Neural crest cell (in vitro differentiated cells): ENCODE results near the gene DNAJB1. TPM values are rescaled to one million over a fixed set of nuclear protein-coding genes. Genes with fewer than 3 reads are reported as not detected.

Experiments
- DNase-seq: peaks from one replicate; pipeline ENCODE4 v3.0.0; 2021; ENCODE audit warnings: low read depth, mixed read lengths, low spot score
- H3K27ac Mint-ChIP-seq: one replicate; pipeline ENCODE4 v1.8.0; 2021; ENCODE audit warnings: mild to moderate bottlenecking, mixed read lengths; ENCODE audit not compliant: unreplicated experiment
- H3K27me3 Mint-ChIP-seq: 2 replicates; pipeline ENCODE4 v1.8.0; 2021; ENCODE audit warnings: low read depth, mild to moderate bottlenecking, mixed read lengths
- H3K36me3 Mint-ChIP-seq: 2 replicates; pipeline ENCODE4 v1.8.0; 2021; ENCODE audit warnings: low read depth, mild to moderate bottlenecking, mixed read lengths
- H3K4me1 Mint-ChIP-seq: 2 replicates; pipeline ENCODE4 v1.8.0; 2021; ENCODE audit warnings: mixed read lengths
- H3K4me3 Mint-ChIP-seq: one replicate; pipeline ENCODE4 v1.8.0; 2021; ENCODE audit warnings: mild to moderate bottlenecking, mixed read lengths
- H3K9me3 Mint-ChIP-seq: 2 replicates; pipeline ENCODE4 v1.8.0; 2021; ENCODE audit warnings: mixed read lengths
- total RNA-seq: library from RNA; stranded (reverse); gene quantifications from 2 replicates; pipeline ENCODE4 v1.2.1, GENCODE V29; 2021
- TF ChIP-seq, protein P1 (sequence below): fragments of 200-600 bp; sonication (generic); conservative IDR thresholded peaks from 2 replicates; pipeline ENCODE4 v1.5.0; 2021; ENCODE audit warnings: antibody characterized with exemption, mild to moderate bottlenecking

Gene DNAJB1
- total RNA-seq, 1 donor from 2014 or later: 89.4 TPM

DNA sequence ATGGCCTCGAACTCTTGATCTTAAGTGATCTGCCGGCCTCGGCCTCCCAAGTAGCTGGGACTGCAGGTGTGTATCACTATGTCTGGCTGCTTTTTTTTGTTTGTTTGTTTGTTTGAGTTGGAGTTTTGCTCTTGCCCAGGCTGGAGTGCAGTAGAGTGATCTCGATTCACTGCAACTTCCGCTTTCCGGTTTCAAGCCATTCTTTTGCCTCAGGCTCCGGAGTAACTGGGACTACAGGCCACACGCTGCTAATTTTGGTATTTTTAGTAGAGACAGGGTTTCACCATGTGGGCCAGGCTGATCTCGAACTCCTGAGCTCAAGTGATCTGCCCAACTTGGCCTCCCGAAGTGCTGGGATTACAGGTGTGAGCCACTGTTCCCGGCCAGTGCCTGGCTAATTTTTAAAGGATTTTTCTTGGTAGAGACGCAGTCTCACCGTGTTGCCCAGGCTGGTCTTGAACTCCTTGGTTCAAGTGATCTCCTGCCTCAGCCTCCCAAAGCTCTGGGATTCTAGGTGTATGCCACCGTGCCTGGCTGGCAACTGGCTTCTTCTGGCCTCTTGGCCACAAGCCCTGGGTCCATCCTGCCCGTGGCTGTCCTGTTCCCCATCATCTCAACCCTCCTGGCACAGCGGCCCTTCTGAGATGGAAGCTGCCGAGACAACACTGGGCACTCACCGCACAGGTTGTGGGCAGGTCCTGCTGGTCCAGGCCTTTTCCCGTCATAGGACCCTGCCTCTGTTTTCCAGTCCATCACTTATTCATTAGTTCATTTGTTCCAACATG, 22.7 kb upstream of the DNAJB1 start:
- no peaks in the 10 kb centered on the region for H3K27me3 Mint-ChIP-seq
- no peak for DNase-seq
- no peaks in the 10 kb centered on the region for H3K9me3 Mint-ChIP-seq
- no peaks in the 10 kb centered on the region for H3K36me3 Mint-ChIP-seq
- H3K4me3 Mint-ChIP-seq: no peak overlapping the region
- peaks cover 10% of the 10 kb centered on the region for H3K4me1 Mint-ChIP-seq
- peak overlapping the region; percentile 35 for H3K27ac Mint-ChIP-seq
- TF ChIP-seq, protein P1, sequence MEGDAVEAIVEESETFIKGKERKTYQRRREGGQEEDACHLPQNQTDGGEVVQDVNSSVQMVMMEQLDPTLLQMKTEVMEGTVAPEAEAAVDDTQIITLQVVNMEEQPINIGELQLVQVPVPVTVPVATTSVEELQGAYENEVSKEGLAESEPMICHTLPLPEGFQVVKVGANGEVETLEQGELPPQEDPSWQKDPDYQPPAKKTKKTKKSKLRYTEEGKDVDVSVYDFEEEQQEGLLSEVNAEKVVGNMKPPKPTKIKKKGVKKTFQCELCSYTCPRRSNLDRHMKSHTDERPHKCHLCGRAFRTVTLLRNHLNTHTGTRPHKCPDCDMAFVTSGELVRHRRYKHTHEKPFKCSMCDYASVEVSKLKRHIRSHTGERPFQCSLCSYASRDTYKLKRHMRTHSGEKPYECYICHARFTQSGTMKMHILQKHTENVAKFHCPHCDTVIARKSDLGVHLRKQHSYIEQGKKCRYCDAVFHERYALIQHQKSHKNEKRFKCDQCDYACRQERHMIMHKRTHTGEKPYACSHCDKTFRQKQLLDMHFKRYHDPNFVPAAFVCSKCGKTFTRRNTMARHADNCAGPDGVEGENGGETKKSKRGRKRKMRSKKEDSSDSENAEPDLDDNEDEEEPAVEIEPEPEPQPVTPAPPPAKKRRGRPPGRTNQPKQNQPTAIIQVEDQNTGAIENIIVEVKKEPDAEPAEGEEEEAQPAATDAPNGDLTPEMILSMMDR: no peak

- TF ChIP-seq, protein P1: no peak
- Mint-ChIP-seq H3K4me3 (no peak overlapping the region), H3K27me3 (no peaks in the 10 kb centered on the region), H3K4me1 (peaks cover 15% of the 10 kb centered on the region), H3K36me3 (no peaks in the 10 kb centered on the region), H3K9me3 (no peaks in the 10 kb centered on the region), H3K27ac (no peak overlapping the region)
- peak; percentile 44 for DNase-seq
These were observed 18.9 kb upstream of the DNAJB1 start for GRCh38 chr19:14536926-14537692.

DNA sequence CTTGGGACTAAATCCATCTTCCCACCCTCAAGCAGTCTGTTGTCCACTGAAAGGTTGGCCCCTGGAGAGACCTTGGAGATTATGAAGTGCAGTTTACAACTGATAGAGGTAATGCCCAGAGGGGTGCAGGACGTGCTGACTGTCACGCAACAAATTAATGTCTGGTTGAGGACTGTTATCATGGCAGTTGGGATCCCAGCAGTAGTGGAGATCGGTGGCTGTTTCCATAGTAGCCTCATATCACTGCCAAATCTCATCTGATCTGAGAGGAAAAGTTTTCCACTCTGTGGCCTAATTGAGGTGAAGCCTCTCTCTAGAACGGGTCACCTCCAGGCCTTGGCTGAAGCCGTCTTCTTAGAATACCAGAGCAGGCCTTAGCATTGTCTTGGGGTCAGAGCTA, 15.3 kb upstream of the DNAJB1 start:
- TF ChIP-seq, protein P1: no peak
- Mint-ChIP-seq H3K27me3 (no peaks in the 10 kb centered on the region), H3K4me1 (peaks cover 34% of the 10 kb centered on the region), H3K9me3 (no peaks in the 10 kb centered on the region), H3K27ac (no peak overlapping the region), H3K4me3 (peak overlapping the region; percentile 29), H3K36me3 (no peaks in the 10 kb centered on the region)
- no peak for DNase-seq

DNA sequence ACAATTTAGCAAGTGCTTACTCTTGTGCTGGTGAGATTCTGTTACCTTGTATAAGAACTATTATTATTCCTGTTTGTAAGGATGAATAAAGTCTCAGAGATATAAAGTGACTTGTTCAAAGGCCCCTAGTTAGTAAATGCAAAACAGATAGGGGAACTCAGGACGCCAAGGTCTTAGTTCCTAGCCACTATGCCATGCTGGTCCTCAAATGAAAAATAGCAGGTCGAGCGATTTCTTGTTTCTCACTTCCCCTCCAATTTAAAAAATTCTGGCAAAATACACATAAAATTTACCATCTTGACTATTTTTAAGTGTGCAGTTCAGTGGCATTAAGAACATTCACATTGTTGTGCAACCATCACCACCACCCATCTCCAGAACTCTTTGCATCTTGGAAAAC, 12.3 kb upstream of the DNAJB1 start:
- Mint-ChIP-seq H3K36me3 (no peaks in the 10 kb centered on the region), H3K27me3 (no peaks in the 10 kb centered on the region), H3K9me3 (no peaks in the 10 kb centered on the region), H3K27ac (no peak overlapping the region), H3K4me1 (peaks cover 23% of the 10 kb centered on the region), H3K4me3 (peak overlapping the region; percentile 98)
- DNase-seq: no peak
- TF ChIP-seq, protein P1: no peak

- Mint-ChIP-seq H3K9me3 (no peaks in the 10 kb centered on the region), H3K27ac (peak overlapping the region; percentile 81), H3K27me3 (no peaks in the 10 kb centered on the region), H3K4me1 (peaks cover 23% of the 10 kb centered on the region), H3K4me3 (peak overlapping the region; percentile 98), H3K36me3 (no peaks in the 10 kb centered on the region)
- no peak for DNase-seq
- TF ChIP-seq, protein P1: no peak
These were observed 11.8 kb upstream of the DNAJB1 start for GRCh38 chr19:14530005-14530348.
